ENCODE results near the gene CRIM1. TPM values are rescaled to one million over a fixed set of nuclear protein-coding genes. Genes with fewer than 3 reads are reported as not detected.

Gene CRIM1
- total RNA-seq, 1 donor from 2014 or later = 669 TPM

DNA sequence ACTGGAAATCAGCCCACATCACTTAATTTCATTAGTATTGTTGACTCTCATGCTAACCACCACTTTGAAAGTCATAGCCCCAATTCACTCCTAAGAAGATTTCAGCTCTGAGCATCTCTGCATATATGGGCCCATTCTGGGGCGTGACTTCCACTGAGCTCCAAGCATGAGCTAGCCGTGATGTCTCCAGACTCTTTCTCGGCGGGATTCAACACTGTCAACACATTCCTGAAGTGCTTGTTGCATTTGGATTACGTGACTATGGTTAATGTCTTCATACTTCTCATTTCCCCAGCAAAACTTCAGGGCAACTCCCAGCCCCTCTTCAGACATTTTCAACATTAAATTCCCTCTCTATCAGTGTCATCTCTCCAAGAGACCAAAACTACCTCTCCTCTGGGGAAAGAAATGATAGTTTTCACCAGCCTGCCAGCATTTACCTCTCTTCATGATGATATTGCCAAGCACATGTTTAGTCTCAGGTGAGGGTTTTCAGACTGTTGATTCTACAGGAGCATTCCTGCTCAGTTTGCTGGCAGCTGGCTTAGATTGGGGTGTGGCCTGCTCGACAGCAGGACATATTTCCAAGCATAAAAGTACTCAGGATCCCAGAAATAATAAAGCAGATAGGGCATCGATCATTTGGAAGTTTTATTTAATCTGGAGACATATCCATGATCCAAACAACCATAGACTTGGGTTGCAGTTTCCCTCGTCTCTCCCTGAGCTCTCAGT lies 160.7 kb downstream of the CRIM1 start:
- DNase-seq (ENCODE audit: low read depth) = no peak

DNA sequence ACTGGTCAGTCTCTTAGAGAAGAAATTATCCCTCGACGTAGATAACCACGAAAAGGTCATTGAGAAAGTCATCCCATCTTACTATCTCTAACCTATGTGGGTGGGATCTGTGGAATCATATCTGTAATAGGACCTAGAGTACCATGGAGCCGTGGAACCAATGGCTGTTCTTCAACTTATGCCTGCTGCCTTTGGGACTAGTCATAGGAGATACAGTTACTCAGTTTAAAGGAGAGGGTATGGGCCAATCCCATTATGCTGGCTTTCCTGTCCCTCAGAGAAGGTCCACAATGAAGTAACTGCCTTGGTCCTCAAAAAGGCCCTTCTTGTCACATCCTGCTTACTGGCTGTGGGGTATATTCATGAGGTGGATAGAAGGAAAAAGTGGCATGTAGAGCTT lies 164.9 kb downstream of the CRIM1 start:
- no peak for DNase-seq (ENCODE audit: low read depth)

DNA sequence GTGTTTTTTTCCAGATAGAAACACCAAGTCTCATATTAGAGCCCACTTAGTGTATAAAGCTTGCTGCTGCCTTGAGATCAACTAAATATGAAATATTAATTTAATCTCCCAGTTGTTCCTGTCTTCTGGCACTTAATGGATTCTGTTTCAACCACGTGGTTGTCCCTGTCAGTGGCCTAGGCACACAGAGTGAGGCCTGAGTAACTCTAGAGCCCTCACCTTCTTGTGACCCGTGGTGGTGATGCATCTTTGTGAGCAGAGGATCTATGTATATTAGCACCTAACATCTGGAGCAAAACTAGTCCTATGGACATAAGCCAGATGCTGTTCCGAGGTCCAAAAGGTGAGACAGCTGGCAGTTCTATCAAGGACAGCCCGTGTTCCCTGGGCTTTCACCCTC lies 167.6 kb downstream of the CRIM1 start:
- no peak for DNase-seq (ENCODE audit: low read depth)

DNA sequence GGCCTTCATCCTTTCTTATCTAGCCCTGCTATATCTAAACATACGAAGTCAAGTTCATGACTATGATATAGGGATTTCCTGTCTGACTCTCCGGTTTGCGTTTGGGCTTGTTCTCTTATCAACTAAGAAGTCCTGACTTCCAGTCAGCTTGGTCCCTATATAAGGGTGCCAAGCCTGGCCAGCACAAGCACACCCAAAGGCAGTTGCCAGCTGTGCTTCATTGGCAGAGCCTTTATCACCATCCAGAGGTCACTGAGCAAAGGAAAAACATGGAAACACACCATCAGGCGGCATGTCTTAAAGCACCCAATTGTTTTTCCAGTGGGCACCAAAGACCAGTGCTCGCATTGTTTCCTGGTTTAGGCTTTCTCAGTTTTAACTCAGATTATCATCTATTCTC lies 169.7 kb downstream of the CRIM1 start:
- DNase-seq (ENCODE audit: low read depth) = no peak

DNA sequence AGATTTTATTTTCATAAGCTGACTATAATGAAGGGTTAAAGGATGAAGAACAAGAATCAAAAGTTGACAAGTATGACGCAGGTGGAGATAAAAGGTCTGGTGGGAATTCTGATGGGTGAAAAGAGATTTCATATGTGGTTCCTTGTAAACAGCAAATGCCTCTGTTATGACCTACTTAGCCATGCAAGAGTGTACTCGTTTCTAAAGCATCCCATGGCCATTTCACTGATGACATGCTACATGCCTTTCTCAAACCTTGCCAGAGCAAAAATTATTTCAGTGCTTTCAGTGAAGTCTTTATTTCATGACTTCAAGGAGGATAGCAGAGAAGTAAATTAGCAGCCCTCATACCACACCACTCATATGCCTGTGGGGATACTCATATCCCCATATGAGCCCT lies 170.6 kb downstream of the CRIM1 start:
- DNase-seq (ENCODE audit: low read depth) = no peak

DNA sequence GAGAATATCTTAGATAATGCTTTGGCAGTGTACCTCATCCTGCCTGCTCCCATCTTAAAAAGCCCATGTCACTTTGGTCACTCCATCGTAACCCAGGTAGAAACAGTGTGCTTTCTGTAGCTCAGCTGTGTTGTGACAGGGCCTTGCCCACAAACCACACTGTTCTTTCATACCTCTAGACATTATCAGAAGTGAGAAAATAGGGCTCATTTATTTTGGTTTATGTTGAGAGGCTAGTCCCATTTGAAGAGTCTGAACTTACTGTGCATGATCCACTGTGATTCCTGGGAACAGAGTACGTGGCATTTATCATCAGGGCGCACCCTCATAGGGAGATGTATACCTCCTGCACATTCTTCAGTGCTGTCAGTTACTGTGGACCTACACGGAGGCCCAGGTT lies 172.7 kb downstream of the CRIM1 start:
- DNase-seq (ENCODE audit: low read depth) = no peak

DNA sequence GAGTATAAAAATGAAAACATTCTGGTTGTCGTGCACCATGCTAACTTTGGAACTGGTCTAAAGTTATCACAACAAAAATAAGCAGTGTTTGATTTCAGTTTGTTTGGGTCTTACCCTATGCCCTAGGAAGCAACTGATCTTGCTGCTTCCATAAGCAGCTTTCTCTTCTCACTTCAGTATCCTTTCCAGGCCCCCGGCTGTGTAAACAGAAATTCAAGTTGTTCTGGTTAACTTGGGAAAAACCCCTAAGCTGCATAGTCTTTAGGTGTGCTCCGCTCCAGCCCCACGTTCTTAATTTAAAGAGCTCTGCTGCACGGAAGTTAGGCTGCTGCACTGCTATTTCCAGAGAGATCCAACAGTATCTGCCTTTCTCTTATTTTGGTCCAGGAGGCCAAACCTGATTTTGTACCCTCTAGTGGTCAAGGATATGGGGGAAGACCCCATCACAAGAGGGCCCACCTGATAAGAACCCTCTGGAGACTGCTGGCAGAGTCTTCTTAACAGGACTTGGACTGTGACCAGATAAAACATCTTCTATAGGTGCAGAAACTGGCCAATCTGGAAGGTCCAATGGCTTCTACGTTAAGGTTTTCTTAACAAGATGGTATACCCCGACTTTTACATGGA lies 173.3 kb downstream of the CRIM1 start:
- no peak for DNase-seq (ENCODE audit: low read depth)

DNA sequence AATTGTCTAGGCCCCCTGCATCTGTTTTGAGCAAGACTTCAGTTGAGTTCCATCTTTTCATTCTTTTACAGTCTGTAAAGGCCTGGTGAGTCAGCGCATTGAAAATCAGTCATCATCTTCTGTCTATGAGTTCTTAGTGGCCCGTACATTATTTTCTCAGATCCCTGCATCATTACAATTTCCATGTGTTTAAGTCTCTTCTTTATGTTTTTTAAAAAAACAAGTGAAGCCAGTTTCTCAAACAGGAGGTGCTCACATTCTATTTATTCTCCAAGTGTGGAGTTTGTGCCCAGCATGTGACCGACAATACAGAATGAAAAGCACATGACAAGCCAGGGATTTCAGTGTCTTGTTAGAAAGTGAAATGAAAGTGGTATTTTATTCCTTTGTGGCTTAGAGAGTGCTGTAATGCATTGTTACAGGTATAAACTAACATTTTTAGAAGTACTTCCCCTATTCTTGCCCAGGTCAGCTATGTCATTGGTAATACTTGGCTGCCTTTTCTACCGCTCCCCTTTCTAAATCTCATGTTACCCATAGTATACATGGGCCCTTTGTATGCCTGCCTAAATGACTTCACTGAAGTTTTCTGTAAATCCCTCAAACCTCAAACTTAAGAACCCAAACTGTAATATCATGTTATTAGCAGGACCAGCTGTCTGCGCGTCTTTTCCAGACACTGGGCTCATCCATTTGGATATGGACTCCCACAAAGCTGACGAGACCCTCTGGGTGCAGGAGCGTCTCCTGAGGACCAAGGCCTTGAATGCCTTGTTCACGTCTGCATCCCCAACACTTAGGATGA lies 174.8 kb downstream of the CRIM1 start:
- DNase-seq (ENCODE audit: low read depth) = no peak

DNA sequence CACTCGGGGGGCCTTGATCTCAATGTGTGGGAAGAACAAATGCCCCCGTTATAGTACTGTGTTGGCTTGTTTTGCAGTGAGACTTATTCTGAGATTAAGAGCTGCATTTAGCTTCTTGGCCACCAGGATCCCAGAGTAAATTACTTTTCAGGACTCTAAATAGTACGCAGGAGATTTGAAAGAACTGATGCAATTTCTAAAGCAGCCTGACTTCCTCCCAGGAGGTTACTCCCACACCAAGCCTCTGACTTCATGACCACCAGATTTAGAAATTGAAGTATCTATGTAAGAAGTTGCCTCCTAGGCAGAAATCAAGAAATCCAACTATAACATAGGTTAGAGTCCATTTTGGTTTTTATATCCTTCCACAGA lies 175.4 kb downstream of the CRIM1 start:
- no peak for DNase-seq (ENCODE audit: low read depth)

DNA sequence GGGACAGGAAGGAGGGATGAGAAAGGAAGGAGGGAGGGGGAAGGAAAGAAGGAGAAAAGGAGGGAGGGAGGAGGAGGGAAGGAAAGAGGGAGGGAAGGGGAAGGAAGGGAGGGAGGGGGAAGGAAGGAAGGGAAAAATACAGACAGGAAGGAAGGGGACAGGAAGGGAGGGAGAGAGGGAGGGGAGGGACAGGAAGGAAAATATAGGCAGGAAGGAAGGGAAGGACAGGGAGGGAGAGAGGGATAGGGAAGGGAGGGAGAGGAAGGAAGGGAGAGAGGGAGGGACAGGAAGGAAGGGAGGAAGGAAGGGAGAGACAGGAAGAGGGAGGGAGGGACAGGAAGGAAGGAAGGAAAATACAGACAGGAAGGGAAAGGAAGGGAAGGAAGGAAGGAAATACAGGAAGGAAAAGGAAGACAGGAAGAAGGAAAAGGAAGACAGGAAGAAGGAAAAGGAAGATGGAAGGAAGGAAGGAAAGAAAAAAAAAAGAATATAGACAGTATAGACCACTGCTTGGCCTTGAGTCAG lies 178.8 kb downstream of the CRIM1 start:
- DNase-seq (ENCODE audit: low read depth) = no peak

DNA sequence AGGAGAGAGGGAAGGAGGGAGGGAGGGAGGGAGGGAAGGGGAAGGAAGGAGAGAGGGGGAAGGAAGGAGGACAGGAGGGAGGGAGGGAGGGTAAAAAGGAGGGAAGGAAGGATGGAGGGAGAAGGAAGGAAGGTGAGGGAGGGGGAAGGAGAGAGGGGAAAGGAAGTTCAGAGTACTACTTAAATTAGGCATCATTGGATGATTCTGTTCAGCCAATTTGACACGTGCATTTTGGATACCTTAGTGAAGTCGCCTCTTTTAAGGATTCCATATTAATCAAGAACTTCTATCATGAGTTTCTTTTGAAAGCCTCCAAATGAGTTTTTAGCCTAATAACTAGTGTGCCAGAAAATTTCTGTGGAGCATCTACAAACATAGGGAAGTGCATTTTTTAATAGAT lies 179.5 kb downstream of the CRIM1 start:
- DNase-seq (ENCODE audit: low read depth) = no peak

DNA sequence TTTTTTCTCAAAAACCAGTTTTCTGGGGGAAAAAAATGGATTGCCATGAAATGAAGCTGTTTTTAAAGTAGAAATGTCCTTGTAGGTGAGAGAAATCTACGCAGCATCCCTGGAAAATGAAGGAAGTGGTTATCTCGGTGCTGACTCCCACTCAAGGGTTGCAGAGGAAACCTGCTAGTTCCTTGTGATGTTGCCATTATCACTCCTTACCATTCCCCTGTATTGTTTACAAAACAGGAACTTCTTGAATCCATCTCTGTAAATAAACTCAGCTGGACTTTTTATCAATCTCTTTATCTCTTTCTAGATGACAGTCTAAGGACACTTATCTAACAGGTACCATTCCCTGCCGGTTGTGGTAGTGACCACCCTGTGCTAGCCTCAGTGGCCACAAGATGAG lies 181.2 kb downstream of the CRIM1 start:
- DNase-seq (ENCODE audit: low read depth) = no peak

DNA sequence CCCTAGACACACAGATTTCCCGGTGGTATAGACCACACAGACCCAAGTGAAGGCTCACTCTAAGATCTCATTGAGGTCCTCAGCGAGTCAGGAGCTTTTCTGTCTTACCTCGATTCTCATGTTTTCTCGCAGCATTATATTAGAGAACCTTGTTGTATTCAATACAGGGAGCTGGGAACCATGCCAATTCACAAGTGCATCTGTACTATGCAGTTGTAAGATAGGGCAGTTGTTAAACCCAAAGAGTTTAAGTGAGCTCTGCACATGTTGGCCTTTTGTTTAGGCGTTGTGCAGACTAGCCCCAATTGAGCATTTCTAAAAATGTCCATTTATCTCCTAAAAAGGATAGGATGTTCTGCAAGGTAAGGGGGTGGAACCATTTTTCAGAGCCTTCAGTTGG lies 182.8 kb downstream of the CRIM1 start:
- DNase-seq (ENCODE audit: low read depth) = no peak

DNA sequence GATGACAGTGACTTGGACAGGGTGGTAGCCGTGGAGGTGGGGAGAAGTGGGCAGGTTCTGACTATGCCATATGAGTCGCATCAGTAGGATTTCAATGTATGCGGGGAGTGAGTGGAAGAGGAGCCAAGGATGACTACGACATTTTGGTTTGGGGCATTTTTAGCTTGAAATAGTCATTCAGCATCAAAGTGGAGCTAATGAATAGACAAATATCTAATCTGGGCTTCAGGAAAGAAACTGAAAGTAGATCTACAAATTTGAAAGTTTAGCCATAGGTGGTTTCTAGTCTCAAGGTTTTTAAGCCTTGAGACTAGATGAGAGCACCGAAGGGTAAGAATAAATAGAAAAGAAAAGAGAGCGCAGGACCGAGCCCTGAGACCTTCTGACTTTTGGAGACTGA lies 184.1 kb downstream of the CRIM1 start:
- DNase-seq (ENCODE audit: low read depth) = no peak

DNA sequence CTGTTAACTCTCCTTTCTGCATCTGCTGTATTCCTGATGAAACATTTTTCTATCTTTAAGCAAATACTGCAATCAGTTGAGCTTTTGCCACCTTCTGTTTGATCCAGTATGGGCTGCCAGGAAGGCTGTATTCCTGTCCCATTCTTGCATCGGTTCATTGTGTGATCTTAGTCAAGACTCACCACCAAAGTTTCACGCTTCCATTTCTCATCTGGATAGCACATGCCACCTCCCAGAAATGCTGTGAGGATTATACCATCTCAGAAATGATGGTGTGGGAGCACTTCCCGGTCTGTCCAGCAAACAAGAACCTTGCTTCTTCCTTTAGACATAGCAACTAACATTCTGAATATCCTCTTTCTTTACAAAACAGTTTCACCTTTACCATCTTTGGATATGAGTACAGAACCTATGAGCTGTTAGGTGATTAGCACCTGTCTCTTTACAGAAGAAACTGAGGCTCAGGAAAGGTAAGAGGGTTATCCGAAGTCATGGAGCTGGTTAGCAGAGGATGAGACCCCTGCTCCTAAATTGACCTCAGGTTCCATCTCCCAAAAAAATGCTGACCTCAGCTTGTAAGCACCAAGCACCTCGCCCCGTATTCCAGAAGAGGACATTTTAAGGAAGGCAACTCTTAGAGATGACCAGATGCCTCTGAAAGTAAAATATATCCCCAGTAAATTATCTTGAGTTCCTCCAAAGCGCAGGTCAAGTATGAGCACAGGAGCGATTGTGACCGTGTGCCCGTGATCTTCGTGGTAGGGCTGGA lies 185.6 kb downstream of the CRIM1 start:
- no peak for DNase-seq (ENCODE audit: low read depth)

DNA sequence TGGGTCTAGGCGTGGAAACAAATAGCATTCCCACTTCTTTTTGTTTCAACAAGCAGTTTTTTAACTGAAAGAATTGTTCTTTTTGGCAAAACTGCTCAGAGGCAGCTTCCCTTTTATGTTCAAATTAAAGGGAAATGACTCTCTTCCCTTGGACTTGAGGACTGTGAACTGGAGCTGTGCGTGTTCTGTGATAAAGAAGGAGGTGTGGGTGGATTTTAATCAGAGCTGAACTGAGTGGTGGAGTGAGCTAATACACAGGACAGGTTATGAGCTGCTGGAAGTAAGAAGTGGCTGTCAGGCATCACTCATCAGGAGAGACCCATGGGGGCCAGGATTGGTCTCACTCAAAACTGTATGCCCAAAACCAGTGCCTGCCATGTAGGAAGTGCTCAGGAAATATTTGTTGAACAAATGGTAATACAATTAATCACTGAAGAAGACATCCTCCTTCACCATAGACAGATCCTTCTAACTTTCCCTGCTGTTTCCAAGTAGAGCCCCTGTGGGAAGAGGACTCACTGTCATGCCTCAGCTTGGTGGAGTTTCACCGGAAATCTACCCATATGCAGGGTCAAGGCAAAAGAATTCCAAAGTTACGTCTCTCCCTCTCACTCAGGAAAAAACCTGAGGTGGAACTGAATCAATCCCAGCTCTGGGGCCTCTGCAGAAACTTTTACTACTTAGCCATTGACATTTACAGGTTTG lies 186.5 kb downstream of the CRIM1 start:
- DNase-seq (ENCODE audit: low read depth) = no peak

DNA sequence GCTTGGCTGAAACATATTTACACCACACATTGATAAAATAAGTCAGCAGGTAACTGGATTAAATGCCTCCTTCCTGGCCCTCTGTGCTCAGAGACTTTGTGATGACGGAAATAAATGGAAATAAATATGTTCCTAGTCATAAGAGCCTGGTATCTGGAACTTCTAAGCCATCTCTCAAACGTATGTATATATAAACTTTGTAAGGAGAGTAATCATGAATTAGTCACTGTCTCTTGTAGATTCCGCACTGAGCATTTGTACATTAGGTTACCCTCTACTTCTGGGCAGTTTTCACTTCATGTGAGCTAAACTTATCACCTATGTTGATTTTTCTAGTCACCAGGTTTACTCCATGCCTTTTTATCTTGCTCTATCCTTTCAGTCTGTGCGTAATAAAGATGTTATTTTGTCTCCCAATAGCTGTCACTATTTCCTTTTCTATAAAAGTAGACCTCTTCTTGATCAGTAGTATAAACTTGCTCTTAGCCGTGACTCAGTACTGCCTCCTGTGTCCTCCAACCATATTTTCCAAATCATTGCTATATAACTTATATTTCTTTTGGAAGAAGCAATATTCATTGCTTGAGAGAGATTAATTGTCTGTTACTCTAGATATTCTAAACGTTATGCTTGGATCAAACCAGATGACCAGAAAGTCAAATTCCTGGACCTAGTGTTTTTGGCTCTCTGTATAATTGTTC lies 189.2 kb downstream of the CRIM1 start:
- DNase-seq (ENCODE audit: low read depth) = no peak

DNA sequence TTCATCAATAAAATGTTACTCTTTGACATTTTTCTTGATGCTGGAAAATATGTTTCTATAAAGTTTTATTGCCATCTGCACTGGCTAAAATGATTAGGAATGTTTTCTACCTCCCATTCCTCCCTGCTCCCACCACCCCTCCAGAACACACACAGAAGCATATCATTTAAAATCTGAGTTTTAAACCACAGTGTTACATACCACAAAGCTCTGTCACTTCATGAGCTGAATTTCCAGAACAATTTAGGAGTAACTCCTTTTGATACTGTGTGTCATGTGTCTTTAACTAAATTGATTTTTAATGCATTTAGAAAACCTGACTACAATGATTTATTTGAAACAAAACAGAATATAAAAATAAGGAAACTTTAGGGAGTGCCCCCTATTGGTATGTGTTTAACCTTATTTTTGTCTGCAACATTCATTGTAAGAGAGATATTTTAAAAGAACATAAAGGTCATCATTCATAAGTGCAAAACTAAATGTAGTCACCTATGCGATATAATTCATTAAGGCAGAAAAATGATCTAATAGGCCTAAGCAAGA lies 190.4 kb downstream of the CRIM1 start:
- no peak for DNase-seq (ENCODE audit: low read depth)

DNA sequence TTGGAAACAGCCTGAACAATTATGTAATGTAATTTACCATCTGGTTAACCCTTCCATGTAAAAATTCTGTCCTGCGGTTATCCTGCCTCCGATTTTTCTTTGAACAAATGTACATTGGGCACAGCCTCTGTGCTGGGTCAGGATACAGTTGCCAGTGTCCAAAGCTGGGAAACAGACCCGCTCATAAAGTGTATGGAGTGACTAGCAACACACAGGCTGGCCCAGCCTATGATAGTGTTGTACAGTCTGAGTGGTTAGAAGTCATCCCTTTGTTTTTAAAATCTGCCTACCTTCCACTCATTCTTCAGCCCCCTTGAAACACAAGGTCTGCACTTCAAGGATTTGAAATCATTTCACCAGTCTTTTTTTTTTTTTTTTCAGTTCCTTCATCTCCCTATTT lies 192.3 kb downstream of the CRIM1 start:
- DNase-seq (ENCODE audit: low read depth) = no peak

DNA sequence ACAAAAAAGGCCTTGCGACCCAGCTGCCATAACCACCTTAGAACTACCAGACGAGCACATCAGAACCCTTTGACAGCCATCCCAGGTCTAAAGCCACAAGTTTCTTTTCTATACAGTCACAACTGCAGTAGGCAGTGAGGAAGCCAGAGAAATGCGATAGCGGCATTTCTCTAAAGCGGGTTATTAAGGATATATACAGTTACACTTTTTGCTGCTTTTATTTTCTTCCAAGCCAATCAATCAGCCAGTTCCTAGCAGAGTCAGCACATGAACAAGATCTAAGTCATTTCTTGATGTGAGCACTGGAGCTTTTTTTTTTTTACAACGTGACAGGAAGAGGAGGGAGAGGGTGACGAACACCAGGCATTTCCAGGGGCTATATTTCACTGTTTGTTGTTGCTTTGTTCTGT lies 193.6 kb downstream of the CRIM1 start:
- no peak for DNase-seq (ENCODE audit: low read depth)

DNA sequence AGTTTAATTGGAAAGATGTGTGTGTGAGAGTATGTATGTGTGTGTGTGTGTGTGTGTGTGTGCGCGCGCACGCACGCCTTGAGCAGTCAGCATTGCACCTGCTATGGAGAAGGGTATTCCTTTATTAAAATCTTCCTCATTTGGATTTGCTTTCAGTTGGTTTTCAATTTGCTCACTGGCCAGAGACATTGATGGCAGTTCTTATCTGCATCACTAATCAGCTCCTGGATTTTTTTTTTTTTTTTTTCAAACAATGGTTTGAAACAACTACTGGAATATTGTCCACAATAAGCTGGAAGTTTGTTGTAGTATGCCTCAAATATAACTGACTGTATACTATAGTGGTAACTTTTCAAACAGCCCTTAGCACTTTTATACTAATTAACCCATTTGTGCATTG lies 194.4 kb downstream of the CRIM1 start:
- no peak for DNase-seq (ENCODE audit: low read depth)

Measured in renal cortical epithelial cell (primary cell).